Measurements from ENCODE around the gene RPS21.

The RPS21 gene

DNA sequence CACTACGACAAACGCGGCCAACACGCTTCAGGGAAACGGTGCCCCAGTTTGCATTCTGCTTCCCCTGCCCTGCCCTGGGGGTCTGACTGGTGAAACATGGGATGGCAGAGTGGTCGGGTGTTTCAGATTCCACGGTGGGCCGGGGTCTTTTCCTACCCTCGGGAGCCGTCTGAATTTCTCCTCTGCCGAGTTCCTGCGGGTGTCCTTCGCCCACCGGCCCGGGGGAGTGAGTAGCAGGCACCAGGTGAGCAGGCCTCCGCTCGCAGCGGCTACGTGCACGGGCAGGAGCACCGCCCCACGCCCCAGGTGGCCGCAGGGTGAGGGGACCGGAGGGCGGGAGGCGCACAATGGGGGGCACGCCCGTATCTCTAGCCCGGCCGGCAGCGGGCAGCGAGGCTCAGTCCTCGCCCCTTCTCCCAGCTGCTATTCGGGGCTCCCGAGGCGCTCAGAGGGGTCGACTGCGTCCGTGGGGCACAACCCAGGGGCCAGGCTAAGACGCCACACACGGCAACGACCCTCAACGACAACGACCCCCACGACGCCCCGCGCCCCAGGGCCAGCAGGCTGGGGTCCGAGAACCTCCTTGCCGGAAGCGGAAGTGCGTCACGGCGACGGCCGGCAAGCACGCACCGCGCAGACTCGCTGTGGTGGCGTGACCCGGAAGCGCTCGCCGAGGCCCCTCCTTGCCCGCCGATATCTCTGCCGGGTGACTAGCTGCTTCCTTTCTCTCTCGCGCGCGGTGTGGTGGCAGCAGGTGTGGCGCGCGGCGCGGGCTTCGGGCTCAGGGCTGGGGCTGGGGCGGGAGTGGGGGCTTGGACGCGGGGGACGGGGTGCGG is at the start of gene RPS21:
Gene RPS21, plus strand, starts transcription at position 721 of the 836 bp plus-strand sequence. CDS start 236 bp downstream, outside the sequence.
- DNase-seq, result peak; percentile 92

DNA sequence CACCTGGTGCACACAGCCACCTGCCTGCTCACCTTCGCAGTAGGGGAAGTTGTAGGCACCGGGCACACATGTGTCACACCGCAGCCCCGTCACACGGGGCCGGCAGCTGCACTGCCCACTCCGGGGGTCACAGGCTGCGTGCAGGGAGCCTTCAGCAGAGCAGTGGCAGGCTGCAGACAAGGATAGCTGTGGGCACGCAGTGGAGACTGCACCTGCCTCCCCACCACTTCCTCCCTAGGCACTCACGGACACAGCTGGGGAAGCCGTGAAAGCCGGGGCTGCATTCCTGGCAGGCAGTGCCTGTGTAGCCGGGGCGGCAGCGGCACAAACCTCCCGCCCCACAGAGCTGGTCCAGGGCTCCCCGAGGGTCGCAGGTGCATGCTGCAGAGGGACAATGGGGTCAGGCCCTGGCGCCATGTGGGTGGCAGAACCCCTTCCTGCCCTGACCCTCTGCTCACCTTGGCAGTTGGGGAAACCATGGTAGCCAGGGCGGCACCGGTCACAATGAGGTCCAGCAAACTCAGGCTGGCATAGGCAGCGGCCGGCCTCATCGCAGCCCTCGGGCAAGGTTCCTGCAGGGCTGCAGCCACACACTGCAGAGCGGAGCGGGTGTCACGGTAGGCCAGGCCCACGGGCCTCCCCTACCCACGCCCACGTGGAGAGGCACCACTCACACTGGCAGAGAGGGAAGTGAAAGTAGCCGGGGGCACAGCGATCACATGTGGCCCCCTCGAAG is 49.2 kb upstream of the RPS21 start:
- DNase-seq, result no peak

DNA sequence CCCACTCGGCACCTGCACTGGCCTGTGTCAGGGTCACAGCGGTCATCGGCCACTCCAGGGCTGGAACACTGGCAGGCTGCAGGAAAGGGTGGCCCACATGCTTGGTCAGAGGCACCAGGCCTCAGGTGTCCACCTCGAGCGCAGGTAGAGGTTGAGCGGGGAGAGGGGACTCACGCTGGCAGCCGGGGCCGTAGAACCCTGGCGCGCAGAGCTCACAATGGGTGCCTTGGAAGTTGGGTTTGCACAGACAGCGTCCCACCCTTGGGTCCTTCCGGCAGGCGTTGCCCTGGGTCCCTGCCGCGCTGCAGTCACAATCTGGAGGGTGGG is 48.6 kb upstream of the RPS21 start:
- DNase-seq, result no peak

DNA sequence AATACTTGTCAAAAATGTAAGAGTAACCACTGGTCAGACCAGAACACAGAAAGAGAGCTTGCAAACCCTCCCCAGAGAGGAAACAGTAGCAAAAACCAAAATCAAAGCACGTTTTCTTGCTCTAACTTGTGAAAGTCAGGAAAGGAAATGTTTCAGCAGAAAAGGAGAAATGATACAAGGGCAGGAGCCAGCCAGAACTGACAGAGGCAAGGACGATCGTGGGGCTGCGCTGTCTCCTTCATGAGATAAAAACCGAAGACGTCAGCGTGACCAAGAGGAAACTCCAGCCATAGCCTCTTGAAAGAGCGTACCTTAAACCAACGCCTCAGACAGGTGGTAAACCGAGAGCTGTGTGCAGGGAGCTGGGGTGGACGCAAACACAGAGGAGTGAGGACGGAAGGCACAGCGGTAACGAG is 47.2 kb upstream of the RPS21 start:
- DNase-seq, result peak; percentile 66

DNA sequence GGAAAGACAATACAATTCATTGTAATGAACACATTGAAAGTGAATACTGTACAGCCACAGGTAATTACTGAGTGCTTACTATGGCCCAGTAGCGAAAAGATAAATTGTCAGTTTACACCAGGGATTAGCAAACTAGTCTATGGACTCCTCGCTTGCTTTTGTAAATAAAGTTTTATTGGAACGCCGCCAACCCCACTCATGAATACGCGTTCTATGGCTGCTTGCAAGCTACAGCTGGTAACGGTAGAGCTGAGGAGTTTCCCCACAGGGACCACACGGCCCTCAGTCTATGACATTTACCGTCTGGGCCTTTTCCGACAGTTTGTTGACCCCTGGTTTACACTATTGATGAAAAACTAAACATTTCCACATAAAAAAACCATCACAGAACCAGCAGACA is 44.0 kb upstream of the RPS21 start:
- DNase-seq, result no peak

DNA sequence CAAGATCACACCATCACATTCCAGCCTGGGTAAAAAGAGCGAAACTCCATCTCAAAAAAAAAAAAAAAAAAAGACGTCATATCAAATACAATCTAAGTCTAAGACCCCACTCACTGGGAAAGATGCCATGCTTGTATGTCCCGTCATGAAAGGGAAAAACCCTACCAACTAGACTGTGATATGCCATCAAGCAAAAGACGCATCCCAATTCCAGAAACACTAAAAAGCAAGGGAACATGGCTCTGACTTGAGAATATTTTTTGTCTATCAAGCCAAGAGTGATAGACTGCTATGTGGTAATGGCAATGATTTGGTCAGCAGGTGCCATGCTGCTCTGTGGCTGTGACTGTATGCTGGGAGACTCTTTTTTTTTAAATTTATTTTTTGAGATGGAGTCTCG is 42.8 kb upstream of the RPS21 start:
- no peak for DNase-seq

DNA sequence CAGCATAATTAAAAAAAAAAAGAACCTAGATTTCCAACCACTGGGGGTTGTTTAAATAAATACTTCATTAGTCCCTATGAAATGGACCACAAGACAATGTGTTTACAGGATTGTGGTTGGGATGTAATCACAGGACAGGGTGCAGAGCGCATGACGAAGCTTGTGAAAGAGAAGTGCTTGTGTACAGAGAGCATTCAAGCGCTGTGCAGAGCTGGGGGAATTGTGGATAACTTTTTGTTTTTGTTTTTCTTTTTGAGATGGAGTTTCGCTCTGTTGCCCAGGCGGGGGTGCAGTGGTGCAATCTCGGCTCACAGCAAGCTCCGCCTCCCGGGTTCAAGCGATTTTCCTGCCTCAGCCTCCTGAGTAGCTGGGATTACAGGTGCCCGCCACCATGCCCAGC is 42.1 kb upstream of the RPS21 start:
- DNase-seq, result peak; percentile 8

DNA sequence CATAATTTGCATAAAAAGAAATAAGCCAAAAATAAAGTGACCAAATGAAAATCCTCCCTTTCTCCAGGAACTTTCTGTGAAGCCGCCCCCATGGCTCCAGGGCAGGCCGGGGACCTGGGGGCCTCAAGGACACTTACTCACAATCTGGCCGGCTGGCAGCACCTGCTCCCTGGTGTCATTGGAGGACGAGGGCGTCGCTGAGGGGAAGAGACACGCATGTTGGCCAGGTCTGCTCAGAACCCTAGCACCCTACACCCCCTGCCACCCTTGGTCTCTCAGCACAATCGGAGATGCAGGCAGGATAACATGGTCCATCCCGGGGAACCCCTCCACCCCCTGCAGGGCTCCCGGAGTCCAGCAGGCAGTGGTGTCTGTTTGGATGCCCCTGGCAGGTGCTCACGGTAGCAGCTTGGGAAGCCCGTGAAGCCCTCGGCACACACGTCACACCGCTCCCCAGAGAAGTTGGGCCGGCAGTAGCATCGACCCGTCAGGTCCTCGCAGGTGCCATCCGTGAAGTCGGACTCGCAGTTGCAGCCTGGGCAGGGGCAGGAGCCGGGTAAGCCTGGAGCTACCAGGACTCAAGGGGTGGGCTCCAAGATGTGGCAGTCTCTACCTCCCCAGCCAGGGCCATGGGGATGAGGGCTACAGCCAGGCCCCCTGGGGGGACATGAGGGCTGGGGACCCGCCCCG is 41.1 kb upstream of the RPS21 start:
- no peak for DNase-seq

DNA sequence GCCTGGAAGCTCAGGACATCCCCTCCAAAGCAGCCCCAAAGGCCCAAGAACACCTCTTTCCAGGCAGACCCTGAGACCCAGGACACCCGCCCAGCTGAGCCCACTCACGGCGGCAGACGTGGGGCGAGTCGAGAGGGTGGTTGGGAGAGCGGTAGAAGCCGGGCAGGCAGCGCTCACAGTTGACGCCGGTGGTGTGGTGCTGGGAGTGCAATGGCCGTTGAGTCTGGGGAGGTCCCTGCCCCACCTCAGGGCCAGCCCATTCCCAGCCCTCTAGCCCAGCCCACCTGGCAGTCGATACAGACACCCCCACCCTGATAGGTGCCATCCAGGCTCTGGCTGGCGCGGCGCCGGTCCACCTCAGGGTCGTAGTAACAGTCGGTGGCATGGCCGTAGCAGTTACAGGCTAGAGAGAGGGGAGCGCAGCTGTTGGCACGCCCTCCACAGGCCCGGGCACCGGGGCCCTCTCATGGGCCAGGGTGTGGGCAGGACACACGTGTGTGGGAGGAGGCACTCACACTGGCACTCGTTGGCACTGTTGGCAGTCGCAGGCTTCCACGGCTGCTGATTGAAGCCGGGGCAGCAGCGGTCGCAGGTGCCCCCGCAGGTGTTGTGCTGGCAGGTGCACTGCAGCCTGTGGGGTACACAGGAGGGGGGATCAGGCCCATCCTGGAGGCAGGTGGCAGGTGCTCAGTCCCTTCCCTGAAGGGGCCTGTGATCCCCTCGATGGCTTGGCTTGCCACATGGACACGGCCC is 40.3 kb upstream of the RPS21 start:
- DNase-seq, result no peak

DNA sequence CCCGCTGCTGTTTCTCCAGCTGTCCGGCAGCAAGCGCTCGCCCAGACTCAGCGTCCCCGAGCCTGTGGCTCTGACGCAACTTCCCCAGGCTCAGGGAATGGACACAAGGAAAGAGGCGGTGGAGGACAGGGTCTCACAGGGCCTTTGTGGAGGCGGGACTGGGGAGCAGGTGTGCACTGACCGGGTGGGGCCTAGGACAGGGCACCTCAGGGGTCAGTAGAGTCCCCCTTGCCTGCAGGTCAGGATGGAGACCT is 39.8 kb upstream of the RPS21 start:
- no peak for DNase-seq

DNA sequence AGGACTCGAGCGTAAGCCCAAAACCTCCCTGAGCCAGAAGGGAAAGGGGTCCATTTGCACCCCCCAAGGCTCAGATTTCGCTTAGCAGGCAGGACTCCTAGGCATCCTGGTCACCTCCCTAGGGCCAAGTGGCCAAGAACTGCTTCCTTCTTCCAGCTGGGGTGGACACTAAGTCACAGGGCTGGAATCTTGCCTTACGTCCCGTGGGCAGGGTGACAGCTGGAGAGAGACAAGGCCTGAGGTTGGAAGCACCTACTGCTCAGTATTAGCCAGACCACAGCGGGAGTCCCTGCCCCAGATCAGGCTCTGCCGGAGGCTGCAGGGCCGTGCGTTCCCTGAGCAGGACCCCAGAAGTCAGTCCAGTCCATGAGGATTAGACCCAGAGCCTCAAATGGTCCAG is 39.5 kb upstream of the RPS21 start:
- DNase-seq, result no peak

DNA sequence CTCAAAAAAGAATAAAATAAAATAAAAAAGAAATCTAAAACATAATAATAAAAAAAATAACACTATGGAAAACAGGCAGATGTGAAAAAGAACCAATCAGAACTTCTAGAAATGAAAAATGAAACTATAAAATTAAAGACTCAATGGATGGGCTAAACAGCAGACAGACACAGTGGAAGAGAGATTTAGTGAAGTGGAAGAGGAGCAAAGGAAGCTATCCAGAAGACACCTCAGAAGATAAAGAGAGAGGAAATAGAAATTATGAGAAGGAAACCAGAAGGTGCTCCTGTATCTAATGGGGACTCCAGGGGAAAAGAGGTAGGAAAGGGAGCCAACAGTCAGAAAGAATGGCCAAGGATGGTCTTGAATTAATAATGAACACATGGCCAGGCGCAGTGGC is 38.3 kb upstream of the RPS21 start:
- no peak for DNase-seq

DNA sequence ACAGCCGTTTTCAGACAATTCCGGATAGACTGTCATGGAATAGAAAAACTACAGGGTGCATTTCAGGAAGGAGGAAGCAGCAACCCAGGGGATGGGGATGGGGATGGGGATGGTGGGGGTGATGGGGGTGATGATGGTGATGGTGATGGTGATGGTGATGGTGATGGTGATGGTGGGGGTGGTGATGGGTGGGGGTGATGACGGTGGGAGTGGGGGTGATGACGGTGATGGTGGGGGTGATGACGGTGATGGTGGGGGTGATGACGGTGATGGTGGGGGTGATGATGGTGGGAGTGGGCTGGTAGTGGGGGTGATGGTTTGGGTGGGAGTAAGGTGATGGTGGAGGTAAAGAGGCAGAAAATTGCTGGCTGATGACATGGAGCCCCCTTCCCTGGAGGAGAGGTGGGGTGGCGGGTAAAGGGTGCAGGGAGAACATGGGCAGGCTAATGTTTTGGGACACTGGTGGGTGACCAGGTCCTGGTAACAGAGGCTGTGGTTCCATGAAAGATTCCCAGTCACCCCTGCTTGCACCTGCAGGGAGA is 37.3 kb upstream of the RPS21 start:
- DNase-seq, result no peak

DNA sequence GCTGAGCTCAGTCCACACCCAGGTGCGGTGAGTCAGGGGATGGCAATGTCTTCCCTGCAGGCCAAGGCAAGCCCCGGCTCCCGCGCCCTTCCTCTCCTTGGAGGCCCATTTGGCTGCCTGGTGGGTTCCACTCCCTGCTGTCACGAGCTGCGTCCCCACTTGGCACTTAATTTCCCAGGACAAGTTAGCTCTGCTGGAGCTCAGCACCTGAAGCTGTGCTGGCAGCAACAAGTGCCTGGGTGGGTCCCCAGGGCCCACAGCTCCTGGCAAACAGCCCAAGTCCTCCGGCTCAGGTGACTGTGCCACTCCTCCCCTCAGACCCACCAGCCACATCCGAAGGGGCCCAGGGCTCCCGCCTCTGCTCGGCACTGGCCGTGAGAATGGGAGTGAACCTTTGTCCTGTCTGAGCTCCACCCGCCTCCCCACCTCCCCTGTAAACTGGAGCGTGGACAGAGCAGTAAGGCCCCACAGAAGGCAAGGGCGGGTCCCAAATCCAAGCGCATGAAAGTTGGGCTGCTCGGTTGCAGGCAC is 36.7 kb upstream of the RPS21 start:
- DNase-seq, result no peak

DNA sequence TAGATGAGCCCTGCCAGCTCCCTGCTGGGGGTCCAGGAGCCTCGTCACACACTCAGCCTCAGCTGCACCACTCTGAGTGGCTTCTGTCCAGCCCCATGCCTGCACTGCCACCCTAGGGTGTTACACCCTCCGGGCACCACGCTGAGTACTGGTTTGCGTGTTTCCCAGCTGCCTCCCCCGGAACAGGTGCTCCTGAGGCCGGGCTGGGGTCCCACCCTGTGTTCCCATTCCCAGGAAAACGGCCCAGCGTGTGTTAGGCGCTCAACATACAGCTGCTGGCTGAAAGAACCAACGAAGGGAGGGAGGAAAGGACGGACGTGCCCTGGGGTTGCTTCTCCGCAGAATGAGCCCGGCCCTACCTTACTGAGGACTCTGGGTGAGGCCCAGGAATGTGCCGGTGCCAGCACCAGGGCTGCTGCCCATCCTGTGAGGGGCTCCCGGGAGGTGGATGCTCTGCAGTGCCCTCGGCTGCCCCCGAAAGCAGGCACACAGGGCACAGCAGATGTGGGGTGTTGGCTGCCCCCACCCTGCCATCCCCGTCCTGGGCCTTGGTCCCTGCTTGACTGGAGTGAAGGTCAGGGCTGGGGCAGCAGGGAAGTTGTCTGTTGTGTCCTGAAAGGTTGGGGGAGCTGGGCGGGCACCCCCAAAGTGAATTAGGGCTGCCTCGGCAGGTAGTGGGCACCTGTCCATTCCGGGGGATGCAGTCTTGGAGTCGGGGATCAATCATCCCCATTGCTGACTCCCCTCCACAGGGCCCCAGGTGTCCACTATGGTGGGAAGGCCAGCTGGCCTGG is 36.1 kb upstream of the RPS21 start:
- DNase-seq, result no peak

DNA sequence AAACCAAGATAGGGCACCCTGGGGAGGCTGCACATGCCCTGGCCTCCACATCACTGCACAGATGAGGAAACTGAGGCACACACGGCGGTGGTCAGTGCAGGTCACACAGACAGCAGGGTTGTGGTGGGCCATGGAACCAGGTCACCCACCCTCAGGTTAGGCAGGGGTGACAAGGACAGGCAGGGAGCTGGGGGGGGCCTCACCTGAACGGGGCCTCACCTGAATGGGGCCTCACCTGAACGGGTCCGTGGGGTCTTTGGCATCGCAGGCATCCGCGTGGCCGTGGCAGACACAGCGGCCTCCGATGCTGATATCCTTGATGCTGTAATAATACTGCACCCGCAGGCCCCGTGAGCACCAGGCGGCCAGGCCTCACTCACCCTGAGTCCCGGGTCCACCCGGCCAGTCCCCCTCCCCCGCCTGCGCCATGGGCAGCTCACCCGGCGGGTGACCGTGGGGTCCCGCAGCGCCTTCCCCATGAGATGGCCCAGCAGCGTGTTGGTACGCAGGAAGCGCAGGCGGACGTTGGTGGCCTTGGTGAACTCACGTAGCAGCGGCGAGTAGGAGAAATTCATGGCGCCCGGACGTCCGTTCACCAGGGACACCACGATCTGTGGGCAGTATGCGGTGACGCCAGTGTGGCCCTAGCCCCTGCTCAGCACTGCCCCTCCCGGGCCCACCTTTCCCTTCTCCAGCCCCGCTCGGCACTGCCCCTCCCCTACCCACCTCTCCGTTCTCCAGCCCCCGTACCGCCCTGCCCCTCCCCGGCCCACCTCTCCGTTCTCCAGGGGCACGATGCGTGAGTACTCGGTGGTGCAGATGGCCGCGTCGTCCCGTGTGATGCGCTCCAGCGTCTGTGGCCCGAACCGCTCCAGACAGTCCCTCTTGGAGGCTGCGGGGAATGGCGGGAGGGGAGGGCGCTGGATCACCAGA is 35.2 kb upstream of the RPS21 start:
- no peak for DNase-seq

DNA sequence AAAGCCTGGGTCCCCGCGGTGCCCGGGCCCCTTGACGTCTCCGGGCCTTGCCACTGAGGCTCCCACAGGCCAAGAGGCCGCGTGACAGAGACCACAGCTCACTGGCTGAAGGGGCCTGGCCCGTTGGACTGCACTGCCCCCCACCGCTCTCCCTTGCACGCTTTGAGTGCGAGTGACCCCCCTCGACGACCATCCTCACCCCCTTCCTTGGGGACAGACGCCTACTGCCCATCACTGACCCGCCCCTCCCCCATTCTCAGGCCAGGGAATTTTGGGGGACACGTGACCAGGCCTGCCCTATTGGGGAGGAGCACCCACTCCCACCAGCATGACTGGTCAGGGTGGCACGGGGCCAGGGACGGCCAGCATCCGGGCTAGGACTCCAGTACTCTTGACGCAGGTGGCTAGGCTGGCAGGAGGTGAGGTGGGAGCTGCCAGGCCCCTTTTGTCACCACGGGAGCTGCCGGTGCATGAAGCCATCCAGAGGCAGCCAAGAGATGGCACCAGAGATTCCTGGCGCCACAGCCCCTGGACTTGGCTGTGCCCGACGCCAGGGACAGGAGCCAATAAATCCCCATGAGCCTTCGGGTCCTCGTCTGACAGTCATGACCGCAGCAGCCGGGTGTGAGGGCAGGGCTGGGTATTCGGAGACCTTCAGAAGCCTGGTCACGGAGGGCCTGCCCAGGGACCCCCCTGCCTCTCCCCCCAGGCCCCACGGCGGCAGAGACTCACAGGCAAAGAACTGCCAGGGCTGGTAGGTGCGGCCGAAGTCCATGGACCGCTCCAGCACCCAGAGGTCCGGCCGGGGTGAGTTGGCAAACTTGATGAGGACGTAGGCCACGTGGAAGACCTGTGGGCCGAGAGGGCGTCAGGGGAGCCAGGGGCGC is 34.3 kb upstream of the RPS21 start:
- no peak for DNase-seq

DNA sequence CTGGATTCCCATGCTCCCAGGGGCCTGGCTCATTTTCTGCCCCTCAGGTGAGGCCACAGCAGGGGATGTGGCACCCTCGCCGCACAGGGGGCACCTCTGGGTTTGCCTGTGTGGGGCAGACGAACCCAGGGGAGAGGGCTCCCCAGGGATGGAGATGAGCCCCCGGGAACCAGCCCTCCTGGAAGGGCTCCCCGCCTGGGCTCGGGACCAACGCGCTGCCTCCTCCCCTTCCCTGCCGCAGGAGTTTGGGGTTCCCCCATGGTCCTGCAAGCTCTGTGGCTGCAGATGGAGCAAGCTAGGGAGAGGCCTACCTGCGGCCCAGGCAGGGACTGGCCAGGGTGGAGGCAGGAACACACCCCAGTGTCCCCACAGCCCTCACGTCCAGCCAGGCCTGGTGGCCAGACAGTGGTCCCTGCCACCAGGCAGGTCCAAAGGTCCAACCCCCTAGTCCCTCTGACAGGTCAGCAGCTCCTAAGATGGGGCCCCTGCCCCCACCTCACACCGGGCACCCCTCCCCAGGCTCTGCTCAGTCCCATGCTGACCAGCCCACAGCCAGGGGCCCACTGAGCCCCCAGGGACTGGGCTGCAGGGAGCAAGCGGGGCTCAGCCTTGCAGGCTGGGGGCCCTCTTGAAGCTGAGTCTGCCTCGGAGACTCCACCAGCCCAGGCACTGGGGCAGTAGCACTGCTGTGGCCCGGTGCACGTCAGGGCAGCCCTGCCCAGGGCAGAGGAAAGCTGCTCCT is 33.4 kb upstream of the RPS21 start:
- DNase-seq, result no peak
